Motor neuron (in vitro differentiated cells): ENCODE measurements around the gene SLC4A4. TPM values are rescaled to one million over a fixed set of nuclear protein-coding genes. Genes with fewer than 3 reads are reported as not detected.

Source experiments
- ATAC-seq, 8 experiments: fragments of 200-7000 bp; cut with Tn5 transposase; replicated peaks in 6 of 8; 2 replicates each; pipeline ENCODE4 v1.8.0; 2021; ENCODE audit warnings: mild to moderate bottlenecking in 8 of 8, moderate library complexity in 8 of 8
- H3K27ac ChIP-seq, 2 donors: fragments of 250-450 bp; sonication (Bioruptor Pico); 2 replicates each; pipeline ENCODE4 v1.9.0; 2021; ENCODE audit warnings: antibody characterized with exemption in 2 of 2, mild to moderate bottlenecking in 2 of 2, moderate library complexity in 1 of 2
- H3K4me1 ChIP-seq, 2 donors: fragments of 250-450 bp; sonication (Bioruptor Pico); replicated peaks in 1 of 2; 2 replicates each; pipeline ENCODE4 v1.6.1; 2021; ENCODE audit warnings: antibody characterized with exemption in 2 of 2, mild to moderate bottlenecking in 2 of 2, moderate library complexity in 1 of 2
- H3K4me3 ChIP-seq, 5 donors: fragments of 250-450 bp; sonication (Bioruptor Pico); 2 replicates each; pipeline ENCODE4 v1.9.0; 2021; ENCODE audit warnings: antibody characterized with exemption in 5 of 5, mild to moderate bottlenecking in 5 of 5, moderate library complexity in 4 of 5
- WGBS, 10 experiments: fragments of 450-650 bp; shearing (Covaris generic); methylation state at CpG; one replicate each; pipeline ENCODE4 v1.0.0; 2022; 5-methylcytosine and 5-hydroxymethylcytosine counted together
- in situ Hi-C, 9 experiments: fragments of 400-800 bp; cut with MboI; loops; one replicate each; pipeline ENCODE4 v1.15.0; 2021; ENCODE audit warnings: low sequenced_read_pairs in 9 of 9, low pct_unique_long_range_greater_than_20kb in 2 of 9; ENCODE audit not compliant: unreplicated experiment in 9 of 9
- total RNA-seq, 8 experiments: library from RNA; unstranded; fragments of 300-600 nt; gene quantifications; 2 replicates each; pipeline versions ENCODE4 v1.2.3 to v1.2.4, GENCODE V29; 2022

Gene SLC4A4
- total RNA-seq, 8 experiments from 2014 or later: 0.05 to 35.1 (median 1.0) TPM; not detected in 1

DNA sequence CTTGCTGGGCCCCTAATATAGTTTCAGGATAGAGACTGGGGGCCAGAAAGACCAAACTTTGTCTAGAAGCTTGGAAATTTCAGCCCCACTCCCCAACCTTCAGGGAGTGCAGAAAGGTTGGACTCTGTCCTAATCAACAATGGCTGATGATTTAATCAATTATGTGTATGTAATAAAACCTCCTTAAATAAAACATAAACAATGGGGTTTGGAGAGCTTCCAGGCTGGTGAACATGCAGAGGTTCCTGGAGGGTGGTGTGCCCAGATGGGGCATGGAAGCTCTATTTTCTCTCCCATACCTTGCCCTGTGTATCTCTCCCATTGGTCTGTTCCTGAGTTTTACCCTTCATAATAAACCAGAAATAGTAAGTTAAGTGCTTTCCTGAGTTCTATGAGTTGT, 270.8 kb downstream of the SLC4A4 start:
- in situ Hi-C loops: no loop called here
- H3K27ac ChIP-seq: no peak overlapping the region
- no peaks in the 10 kb centered on the region for H3K4me1 ChIP-seq
- ATAC-seq: no peak
- no peak overlapping the region for H3K4me3 ChIP-seq

DNA sequence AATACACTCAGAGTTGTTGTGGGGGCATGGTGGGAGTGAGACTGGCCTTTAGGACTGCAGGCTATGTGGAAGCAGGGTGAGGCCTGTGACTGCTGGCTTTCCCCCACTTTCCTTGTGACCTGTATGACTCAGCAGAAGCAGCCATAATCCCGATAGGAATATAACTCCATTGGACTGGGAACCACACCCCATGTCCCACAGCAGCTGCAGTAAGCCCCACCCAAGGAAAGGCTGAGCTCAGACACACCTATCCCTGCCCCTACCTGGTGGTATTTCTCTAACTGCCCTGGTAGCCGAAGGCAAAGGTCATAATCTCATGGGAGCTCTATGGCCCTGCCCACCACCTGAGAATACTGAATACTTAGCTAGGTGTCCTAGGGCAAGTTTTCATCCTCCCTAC, 275.8 kb downstream of the SLC4A4 start:
- in situ Hi-C loops: no loop called here
- Histone ChIP-seq H3K27ac (no peak overlapping the region), H3K4me3 (no peak overlapping the region), H3K4me1 (no peaks in the 10 kb centered on the region)
- ATAC-seq: peak in 2 of 8 experiments; percentile 23 to 42
- 40 to 100% (median 100%) methylated on average over 1 of the region's 2 CpGs; no CpG with 5 or more reads in 5 of the 10 experiments for WGBS, 10 experiments

DNA sequence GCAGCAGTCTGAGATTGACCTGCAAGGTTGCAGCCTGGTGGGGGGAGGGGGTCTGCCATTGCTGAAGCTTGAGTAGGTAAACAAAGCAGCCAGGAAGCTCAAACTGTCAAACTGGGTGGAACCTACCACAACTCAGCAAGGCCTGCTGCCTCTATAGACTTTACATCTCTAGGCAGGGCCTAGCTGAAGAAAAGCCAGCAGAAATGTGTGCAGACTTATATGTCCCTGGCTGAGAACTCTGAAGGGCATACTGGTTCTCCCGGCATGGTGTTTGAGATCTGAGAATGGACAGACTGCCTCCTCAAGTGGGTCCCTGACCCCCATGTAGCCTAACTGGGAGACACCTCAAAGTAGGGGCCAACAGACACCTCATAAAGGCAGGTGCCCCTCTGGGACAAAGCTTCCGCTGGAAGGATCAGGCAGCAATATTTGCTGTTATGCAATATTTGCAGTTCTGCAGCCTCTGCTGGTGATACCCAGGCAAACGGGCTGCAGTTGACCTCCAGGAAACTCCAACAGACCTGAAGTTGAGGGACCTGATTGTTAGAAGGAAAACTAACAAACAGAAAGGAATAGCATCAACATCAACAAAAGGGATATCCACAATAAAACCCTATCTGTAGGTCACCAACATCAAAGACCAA, 277.5 kb downstream of the SLC4A4 start:
- H3K27ac ChIP-seq: no peak overlapping the region
- H3K4me1 ChIP-seq: no peaks in the 10 kb centered on the region
- WGBS, 10 experiments: 45 to 100% (median 100%) methylated on average over 1 to 3 of the region's 3 CpGs; no CpG with 5 or more reads in 4 of the 10 experiments
- H3K4me3 ChIP-seq: no peak overlapping the region
- ATAC-seq: no peak
- in situ Hi-C loops: no loop called here
